NCI-H1417 treated with DMSO at 0.1 percent for 48 hours (cell line): Measurements from ENCODE around the gene SAXO1.
A peak's percentile ranks its signal among the peaks of the same experiment; 100 is the strongest.
"Not testable (repeated sequence)": the region's sequence is repeated elsewhere in the genome, so short reads cannot be mapped to it uniquely, and the experiment has no call there.

ENCODE experiments used
- DNase-seq: peaks from one replicate; lab custom pipeline; 2025; lab: John Stamatoyannopoulos, UW

The SAXO1 gene

DNA sequence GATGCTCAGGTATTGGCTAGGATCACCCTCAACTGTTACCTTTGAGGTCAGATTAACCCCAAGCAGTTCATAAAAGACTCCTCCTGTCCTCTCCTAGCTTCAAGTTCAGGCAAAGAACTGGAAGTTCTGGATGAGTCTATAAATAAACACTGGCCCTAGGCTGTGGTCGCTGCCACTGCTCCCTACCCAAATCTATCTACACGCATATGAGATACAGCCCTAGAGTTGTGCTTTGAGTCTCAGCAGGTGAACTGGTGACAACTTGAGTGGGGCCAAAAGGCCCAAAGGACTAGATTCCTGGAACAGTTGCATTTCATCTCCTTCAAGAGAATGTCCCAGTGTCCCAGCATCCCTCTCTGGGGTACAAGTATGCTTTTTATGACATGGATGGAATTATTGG is 62.6 kb downstream of the SAXO1 start:
- DNase-seq: no peak

DNA sequence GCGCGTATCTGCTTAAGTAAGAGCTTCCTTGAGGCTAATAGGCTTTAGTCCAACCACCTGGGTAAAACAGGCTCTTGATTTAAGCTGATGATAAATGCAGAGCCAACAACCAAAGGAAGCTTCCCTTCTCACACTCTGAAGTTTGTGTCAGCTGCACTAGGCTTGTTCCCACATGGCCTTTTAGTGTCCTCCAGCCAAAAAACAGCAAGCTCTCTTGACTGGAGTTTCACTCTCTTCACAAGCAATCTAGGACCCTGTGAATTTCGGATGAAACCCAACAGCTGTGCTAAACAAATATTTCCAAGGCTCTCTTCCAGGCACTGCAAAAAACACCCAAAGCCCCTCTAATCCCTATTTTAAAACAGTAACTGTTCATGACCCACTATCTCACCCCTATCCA is 63.9 kb downstream of the SAXO1 start:
- no peak for DNase-seq

DNA sequence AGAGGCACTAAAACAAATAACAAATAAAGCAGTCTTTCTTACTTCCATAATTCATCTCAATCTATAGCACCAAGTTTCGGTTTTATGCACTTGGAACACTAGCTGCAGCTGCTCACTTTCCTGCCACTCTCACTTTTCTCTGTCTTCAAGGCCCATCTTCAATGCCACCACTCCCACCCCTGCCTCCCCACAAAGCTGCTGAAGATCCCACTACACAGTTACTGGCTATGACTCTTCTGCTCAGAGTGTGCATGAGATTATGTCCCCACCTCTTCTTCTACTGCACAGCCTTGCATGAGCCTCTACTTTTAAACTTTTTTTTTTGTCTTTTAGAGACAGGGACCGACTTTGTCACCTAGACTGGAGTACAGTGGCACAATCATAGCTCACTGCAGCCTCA is 77.4 kb downstream of the SAXO1 start:
- DNase-seq: no peak

DNA sequence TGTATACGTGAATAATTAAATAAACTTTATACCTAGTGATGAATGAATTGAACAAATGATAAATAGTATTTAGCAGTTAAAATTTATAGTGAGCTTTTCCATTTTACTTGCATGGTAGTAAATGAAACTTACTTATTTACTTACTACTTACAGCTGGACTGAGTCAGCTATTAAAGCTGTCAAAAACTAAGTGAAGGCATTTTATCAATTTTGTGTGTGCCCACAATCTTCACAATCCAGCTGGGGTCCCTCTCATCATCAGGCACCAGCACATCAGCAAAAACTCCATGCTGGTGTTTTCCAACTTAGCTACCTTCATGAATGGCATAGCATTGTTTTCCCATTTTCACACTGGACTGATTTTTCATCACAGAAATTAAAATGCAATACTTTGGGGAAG is 81.1 kb downstream of the SAXO1 start:
- no peak for DNase-seq

DNA sequence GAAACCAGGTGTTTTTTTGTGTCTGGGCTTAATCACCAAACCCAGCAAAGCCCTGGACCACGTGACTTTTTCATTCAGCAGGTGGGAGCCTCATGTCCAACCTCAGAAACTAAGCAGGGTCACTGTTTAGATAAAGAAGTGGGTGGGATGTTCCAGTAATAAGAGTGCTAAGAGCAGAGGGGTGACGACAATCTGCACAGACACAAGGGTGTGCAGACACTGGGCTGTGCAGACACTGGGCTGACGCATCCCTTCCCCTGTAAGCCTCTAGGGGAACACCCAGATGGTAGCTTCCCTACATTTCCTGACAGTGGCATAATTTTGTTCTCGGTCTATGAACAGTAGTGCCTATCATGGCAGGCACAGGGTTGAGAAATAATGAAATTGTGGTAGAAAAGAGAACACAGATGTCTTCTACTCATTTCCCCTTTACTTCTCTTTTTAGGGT is 85.1 kb downstream of the SAXO1 start:
- DNase-seq: peak; percentile 61

DNA sequence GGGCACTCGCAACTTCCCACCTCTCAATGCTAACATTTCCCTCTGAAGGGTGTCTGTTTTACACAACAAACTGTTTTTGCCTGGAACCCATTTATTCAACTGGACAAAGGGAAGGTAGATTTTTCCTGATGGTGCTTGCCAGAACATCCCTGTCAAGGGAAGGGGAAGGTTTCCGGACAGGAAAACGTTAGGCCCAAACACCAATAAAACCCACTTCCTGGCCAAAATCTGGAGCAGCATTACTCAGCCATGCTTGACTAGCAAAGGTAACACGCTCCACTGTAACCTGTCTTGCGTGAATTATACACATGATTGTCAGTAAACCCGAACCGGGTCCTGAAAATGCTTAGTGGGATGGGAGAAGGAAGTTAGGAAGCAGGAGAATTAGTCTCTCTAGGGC is 90.2 kb downstream of the SAXO1 start:
- no peak for DNase-seq

DNA sequence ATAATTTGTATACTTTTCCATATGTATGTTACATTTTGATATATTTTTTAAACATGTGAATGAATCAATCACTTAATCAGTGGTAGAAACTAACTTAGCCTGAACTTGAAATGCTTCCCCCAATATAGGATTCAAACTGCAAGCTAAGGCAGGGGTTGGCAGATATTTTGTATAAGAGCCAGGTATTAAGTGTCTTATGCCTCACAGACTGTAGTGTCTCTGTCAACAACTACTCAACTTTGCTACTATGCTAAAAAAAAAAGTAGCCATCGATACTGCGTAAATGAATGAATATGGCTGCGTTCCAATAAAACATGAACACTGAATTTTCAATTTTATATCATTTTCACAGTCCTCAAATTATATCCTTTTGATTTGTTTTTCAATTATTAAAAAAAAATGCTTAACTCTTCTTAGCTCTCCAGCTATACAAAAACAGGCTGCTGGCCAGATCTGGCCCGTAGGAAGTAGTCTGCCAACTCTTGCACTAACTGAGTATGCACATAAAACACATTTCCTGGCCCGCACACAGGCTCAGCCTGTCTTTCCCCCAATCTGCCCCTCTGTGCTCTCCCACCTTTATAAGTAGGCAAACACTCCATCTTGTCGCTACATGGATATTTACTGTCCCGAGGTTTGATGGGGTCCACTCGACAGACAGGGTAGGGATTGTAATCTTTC is 91.8 kb downstream of the SAXO1 start:
- no peak for DNase-seq

DNA sequence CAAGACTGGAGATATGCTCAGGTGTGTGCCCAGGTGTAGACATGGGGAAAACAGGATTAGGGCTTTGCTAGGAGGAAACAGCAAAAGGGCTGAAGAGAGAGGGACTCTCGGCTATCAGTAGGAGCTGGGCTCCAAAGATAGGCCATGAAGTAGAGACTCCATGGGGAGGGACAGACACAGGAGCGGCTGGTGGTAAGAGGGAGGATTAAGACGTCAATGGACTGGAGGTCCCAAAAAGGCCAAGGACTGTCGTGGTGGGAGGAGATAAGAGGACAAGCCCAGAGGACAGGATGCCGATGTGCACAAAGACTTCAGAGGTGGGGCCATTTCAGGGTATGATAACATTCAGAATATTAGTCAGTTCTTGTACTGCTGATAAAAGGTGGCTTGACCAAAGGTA is 93.1 kb downstream of the SAXO1 start:
- DNase-seq: no peak

DNA sequence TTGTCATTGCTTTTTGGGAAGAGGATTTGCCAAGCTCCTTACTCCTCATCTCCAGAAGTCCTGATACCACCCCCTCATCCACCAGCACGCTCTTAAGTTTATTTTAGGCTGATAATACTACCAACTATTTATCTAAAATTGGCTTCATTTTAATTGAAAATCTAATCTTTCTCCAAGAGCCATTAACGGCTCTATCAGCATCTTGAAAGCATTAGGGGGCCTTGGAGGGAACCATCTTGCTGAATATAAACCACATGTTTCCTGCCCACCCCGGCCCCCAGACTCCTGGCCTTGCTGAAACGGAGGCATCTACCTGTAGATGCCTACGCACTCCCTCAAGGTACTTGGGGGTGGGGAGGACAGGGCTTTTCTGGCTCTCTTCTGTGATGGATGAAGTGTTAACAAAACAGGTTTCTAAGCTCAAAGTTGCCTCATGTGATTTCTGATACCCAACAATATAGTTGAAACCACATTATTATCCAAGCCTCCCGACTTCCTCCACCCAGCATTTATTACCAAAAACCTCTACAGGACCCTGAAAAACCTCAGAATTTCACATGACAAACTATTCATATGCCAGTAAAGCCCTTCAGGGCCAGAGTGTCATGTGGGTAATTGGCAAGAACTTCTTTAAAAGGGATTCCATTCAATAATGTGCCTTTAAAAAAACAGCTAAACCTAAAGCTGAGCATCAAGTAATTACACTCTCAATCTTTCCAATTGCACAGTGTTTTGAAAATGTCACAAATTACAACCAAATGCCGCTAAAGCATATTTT is 96.7 kb downstream of the SAXO1 start:
- no peak for DNase-seq

DNA sequence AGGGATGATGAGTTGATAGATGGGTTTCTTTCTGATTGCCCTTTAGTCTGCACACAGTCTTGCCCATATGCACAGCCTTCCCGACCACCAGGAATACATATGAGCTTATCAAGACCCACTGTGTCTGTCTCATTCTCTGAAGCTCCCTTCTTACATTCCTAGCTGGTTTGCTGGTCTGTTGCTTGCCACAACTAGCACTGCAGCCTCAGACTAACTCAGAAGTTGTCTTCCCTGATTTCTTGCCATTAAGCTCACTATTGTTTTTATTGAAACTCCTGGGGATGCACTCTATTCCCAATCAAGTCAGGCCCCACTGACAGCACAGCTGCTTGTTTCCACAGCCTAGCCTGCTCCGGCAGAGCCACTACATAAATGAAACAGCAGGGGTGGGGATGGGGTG is 97.5 kb downstream of the SAXO1 start:
- no peak for DNase-seq

DNA sequence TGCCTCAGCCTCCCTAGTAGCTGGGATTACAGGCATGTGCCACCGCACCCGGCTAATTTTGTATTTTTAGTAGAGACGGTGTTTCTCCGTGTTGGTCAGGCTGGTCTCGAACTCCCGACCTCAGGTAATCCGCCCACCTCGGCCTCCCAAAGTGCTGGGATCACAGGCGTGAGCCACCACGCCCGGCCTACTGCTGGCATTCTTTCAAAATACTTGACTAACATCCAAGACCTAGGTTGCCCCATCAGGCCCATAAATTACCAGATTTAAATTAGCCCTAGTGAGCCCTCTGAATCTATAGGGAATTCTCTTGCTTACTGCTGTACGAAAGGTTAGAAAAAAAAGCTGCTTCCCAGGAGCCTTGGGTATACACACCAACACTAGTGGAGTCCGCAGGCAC is 102.4 kb downstream of the SAXO1 start:
- DNase-seq: not testable (repeated sequence)

DNA sequence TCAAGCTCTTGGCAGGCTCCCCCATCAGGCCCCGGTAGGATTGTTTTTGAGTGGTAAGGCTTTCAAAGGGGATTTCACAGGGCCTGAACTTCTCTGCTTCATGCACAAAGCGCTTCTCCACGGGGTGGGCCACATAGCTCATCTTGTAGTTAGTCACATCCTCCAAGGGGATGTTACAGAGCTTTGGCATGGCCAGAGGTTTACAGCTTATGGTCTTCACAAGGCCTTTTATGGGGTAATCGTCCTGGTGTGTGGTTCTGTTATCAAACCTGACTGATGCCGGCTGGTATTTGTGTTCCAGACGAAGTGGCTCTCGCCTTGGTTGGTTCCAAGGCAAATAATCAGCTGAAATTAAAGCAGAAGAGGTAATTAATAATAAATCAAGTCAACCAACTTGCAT is 104.3 kb downstream of the SAXO1 start:
- DNase-seq: no peak

DNA sequence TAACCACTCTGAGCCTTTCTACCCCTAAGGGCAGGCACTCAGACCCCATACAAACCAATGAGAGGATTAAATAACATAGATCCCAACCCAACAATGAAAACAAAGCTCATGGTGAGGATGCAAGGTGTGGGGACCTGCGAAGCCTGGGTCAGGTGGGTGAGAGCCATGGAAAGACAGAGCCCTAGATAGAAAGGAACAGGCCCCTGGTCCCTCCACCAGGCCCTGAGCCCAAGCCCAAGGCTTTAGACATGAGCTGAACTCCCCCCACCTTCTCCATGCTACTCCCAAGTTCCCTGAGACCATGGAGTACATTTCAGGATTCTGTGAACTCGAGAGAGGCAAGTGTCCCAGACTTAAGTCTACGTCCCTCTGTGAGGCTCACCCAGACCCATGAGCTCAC is 106.5 kb downstream of the SAXO1 start:
- no peak for DNase-seq

DNA sequence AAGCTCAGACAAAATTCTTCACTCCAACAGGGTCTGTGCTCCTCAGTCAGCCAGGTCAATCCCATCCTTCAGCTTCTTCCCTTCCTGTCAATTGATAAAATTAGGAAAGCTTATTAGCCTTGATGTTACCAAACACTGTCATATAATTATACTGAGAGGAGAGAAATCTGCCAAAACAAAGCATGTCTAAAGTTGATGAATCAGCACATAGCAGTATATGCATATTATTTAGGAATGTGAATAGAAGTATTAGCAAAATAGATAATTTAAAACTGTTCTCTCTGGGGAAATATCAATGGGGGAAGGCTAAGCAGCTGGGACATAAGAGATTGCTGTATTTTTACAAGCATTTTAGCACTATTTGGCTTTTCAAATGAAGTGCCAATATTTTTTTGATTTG is 107.1 kb downstream of the SAXO1 start:
- DNase-seq: no peak

DNA sequence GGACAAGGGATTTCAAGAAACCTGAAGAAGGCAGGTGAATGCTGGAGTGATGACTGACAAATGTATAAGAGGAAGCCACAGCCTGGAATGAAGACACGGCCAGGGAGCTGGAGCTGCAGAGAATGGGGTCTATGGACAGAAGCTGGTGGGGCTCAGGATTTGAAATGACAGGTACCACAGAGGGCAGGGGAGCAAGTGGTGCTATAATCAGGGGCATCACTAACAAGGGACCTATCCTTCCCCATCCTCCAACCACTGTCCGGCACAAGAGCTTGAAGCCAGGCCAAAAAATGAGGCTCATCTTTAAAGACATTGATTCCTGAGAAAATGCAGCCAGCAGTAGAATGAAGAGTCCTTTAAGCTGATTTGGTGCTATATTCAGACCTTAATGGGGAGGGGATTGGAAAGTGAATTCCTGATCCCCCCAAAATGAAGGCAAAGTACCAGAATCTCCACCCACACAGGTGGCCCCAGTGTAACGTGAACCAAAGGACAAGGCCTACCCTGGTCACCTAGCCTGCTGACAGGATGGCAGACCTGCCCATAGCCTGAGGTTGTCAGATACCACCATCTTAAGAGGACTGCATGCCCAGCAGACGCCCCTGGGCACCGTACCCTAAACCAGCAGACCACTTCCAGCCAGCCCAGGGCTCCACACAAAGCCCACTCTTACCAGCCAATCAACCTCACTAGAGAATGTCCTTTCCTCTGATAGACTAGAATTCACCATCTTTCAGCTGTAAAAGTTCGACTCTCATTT is 109.2 kb downstream of the SAXO1 start:
- no peak for DNase-seq

DNA sequence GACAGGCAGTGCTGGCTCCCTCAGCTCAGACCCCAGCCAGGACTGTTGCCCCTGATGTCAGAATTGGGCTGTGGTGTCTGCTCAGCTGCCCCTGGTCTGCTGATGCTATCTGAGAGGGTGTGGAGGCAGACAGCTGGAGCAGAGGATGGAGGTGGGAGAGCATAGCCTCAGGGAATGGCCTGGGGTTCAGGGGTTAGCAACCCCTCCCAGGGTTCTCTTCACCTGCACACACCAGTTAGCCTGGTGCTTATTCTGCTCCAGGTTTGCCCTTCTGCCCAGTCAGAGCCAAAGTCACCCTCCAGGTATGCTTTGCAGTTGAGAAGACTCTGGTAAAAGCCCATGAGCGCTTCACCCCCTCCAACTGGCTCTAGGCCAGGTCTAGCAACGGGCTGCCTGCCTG is 109.8 kb downstream of the SAXO1 start:
- no peak for DNase-seq

DNA sequence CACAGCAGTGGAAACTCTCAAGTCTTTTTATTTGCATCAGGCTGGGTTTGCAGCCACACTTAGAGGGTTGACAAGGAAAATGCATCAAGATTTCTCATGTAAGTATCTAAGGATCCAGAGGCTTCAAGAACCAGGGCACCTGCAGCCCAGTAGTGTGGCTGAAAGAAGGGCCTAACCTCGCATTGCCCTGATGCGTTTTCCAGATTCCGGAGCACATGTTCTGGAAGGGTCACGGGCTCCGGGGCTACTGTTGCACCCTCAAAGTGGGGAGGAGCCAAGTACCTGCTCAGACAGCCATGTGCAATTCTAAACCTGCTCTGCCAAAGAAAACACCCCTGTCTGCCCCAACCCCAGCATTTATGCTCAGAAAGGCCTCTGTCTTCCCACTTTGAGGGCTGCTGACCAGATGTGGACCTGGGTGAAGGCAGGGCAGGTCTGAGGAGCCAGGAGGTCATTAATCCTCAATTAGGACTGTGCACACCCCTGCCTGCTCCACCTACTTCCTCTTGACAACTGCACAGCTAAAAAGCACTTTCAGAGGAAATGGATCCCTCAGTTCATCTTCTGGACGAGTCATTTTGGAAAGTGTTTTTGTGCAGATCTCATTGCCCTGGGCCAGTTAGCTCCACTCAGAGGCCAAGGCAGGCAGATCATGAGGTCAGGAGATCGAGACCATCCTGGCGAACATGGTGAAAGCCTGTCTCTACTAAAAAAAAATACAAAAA is 110.7 kb downstream of the SAXO1 start:
- no peak for DNase-seq

DNA sequence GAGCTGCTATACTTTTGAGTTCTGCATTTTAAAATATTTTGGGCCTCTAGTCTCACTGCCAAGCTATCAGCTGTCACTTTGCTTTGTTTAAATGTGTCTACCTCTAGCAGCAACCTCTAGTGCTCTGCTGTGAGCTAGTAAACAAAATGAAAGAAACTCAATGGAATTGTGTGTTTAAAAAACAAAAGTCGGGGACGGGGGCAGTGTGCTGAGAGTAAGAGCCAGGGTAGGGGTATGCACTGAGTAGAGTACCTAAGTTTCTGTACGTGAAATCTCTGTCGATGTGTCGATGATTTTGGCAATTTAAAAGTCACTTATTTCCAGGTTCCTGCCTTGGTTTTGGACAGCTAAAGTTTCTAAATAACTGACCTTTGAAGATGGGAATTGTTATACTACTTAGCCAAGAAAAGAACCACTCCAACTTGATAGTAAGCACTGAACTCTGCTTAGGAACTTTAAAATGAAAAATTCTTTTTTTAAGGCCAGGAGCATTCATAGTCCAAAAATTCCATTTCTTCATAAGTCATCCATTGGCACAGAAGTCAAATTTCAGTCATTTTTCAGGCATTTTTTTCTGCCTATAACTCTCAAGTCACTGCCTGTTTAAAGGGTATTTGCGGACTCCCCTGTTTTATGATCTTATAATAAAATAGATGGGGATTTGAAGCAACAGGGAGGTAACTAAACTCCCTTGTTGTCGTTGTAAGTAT is 111.5 kb downstream of the SAXO1 start:
- DNase-seq: no peak

DNA sequence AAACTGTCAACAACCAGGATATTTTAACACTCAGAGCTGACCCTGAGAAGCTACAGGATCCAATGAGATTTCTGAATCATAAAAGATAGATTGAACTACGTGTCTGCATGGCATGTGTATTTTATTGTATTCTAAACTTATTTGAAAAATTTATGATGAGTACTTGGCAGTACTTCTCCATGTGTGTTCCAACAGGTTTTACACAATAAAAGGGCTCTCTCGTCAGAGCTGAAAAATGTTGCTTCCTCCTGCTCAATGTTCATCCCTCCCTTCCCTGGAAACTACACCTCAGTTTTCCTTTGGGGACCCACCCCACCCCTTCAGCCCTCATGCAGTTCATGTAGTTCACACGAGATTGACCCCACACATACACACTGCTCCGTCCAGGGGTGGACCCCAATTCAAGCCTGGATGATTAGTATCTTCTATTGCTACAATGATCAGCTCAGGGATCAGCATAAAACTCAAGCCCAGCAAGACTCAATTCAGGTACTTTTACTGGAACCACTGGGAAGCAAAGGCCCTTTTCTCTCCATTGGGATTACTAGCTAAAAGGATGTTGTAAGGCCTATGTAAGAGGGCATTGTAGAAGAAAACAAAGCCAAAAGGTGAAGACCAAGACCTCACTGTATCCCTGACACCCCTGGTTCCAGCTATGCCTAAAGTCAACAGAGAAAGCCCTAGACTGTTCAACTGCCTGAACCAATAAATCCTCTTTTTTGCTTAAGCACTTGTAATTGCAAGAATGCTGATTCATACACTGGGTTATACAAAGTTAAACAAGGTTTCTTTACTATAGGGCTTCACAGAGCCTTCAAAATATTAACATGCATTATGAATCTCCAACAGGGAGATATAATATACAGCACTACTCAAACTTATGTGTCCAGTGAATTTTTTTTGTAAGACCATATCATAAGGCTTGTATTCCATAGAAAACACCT is 112.6 kb downstream of the SAXO1 start:
- DNase-seq: no peak

DNA sequence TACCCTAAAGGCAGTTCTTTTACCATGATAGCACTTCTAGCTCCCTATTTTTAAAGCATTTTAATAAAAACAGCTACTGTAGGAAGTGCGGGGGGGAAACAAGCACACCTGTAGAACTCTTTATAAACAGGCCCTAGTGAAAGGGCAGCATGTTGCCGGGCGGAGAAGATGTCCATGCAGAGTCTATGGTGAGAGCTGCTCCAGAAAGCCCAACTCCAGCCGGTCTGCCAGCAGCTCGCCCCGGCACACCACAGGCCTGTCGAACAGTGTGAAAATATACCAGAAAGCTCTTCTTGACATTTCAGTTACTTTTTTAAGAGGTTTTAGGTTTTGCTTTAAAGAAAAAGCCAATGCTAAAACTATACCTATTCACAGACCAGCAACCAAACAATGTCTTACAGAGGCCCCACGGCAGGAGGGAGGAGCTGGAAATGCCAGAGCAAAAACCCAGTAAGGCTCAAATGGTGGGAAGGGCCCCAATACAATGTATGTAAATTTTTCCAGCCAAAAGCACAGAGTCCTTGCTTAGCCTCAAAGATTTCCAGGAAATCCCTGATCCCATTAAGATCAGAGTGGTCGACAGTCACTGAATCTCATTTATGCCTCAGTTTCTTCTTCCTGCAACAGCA is 121.2 kb downstream of the SAXO1 start:
- no peak for DNase-seq
